HEK293T (cell line): ENCODE results near the gene AP2A2.

Experiments used
- CTCF ChIA-PET: fragments of 350-600 bp; formaldehyde crosslinking; extraction: SDS; loops from one replicate; lab custom pipeline; 2021; ENCODE audit warnings: antibody characterized with exemption, inconsistent platforms; lab: Yijun Ruan, JAX
- POLR2A ChIA-PET: fragments of 350-600 bp; formaldehyde crosslinking; extraction: SDS; loops from one replicate; lab custom pipeline; 2020; ENCODE audit warnings: antibody characterized with exemption, inconsistent platforms; lab: Yijun Ruan, JAX
- DNase-seq: peaks from one replicate; pipeline ENCODE4 v3.0.0; 2012; ENCODE audit warnings: mixed read lengths; ENCODE audit errors: extremely low spot score
- ARNT ChIP-seq: fragments of 450-650 bp; IDR thresholded peaks from 2 replicates; pipeline ENCODE4 v1.6.1; 2017; ENCODE audit warnings: mild to moderate bottlenecking
- BHLHE40 ChIP-seq: fragments of 450-650 bp; IDR thresholded peaks from 2 replicates; pipeline ENCODE4 v1.6.1; 2016; ENCODE audit warnings: mild to moderate bottlenecking, moderate library complexity, borderline replicate concordance
- CTBP1 ChIP-seq: fragments of 450-650 bp; IDR thresholded peaks from 2 replicates; pipeline ENCODE4 v1.6.1; 2016; ENCODE audit warnings: borderline replicate concordance
- ELF4 ChIP-seq: fragments of 450-650 bp; IDR thresholded peaks from 2 replicates; pipeline ENCODE4 v1.6.1; 2017; ENCODE audit warnings: antibody characterized with exemption
- FOXA1 ChIP-seq: fragments of 450-650 bp; IDR thresholded peaks from 2 replicates; pipeline ENCODE4 v1.6.1; 2016; ENCODE audit warnings: mild to moderate bottlenecking
- FOXK2 ChIP-seq: fragments of 450-650 bp; IDR thresholded peaks from 2 replicates; pipeline ENCODE4 v1.6.1; 2016; ENCODE audit warnings: mild to moderate bottlenecking
- FOXM1 ChIP-seq: fragments of 450-650 bp; IDR thresholded peaks from 2 replicates; pipeline ENCODE4 v1.6.1; 2017; ENCODE audit warnings: mild to moderate bottlenecking, borderline replicate concordance
- HDGF ChIP-seq: fragments of 450-650 bp; IDR thresholded peaks from 2 replicates; pipeline ENCODE4 v1.6.1; 2017; ENCODE audit warnings: antibody characterized with exemption, borderline replicate concordance
- L3MBTL2 ChIP-seq: fragments of 450-650 bp; conservative IDR thresholded peaks from 2 replicates; pipeline ENCODE4 v1.6.1; 2016; ENCODE audit warnings: mild to moderate bottlenecking
- LEF1 ChIP-seq: fragments of 450-650 bp; IDR thresholded peaks from 2 replicates; pipeline ENCODE4 v1.6.1; 2017; ENCODE audit warnings: mild to moderate bottlenecking, borderline replicate concordance
- NFRKB ChIP-seq: fragments of 450-650 bp; IDR thresholded peaks from 2 replicates; pipeline ENCODE4 v1.6.1; 2016; ENCODE audit warnings: mild to moderate bottlenecking, moderate library complexity
- SP1 ChIP-seq: fragments of 450-650 bp; IDR thresholded peaks from 2 replicates; pipeline ENCODE4 v1.6.1; 2017
- SUZ12 ChIP-seq: fragments of 450-650 bp; IDR thresholded peaks from 2 replicates; pipeline ENCODE4 v1.6.1; 2016; ENCODE audit warnings: mild to moderate bottlenecking
- TARDBP ChIP-seq: fragments of 450-650 bp; IDR thresholded peaks from 2 replicates; pipeline ENCODE4 v1.6.1; 2016
- ZNF384 ChIP-seq: fragments of 450-650 bp; IDR thresholded peaks from 2 replicates; pipeline ENCODE4 v1.6.1; 2016
- TF ChIP-seq, protein P1 (sequence below): fragments of 450-650 bp; IDR thresholded peaks from 2 replicates; pipeline ENCODE4 v1.6.1; 2016

AP2A2 gene

DNA sequence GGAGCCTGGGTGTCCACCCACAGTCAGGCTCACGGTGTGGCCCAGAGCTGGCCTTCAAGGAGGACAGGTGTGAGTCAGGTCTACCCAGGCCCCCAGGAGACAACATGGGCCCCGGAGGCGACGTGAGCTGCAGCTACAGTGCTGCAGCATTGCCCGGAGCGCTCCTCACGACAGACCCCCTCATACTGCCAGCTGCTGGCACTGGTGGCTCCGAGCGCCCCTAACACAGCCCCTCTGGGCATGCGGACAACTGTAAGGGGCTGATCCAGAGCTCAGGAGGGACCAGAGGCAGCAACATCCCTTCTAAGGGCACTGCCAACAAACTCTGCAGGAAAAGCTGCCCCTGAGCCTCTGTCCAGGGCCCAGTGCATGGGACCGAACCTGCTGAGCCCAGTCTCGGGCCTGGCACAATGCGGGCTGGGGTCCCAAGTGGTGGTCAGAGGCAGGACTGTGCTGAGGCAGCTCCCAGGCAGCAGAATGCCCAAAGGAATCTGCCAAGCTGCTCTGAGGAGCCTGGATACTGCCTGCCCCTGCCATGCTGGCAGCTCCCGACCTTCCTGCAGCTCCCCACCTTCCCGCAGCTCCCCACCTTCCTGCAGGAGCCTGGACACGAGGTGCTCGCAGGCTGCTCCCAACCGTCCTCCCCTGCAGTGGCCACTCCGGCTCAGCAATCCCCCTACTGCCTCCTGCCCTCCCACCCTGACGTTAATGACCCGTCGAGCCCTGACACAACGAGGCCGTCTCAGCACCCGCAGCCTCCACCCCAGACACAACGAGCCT is 30.1 kb upstream of the AP2A2 start:
- POLR2A ChIA-PET = interaction anchor here (0.8 kb wide), 1 partner anchor 76 kb away, joined by 3 read pairs; the partner anchor contains the start of gene PNPLA2
- no peak for DNase-seq
- CTCF ChIA-PET = no interaction called here
- TF ChIP-seq HDGF (no peak), LEF1 (no peak), CTBP1 (no peak), NFRKB (no peak), ELF4 (no peak), ARNT (no peak), SUZ12 (no peak), ZNF384 (no peak), SP1 (no peak), FOXA1 (no peak), FOXK2 (no peak), L3MBTL2 (no peak), BHLHE40 (no peak), TARDBP (no peak), FOXM1 (no peak)
- TF ChIP-seq, protein P1, sequence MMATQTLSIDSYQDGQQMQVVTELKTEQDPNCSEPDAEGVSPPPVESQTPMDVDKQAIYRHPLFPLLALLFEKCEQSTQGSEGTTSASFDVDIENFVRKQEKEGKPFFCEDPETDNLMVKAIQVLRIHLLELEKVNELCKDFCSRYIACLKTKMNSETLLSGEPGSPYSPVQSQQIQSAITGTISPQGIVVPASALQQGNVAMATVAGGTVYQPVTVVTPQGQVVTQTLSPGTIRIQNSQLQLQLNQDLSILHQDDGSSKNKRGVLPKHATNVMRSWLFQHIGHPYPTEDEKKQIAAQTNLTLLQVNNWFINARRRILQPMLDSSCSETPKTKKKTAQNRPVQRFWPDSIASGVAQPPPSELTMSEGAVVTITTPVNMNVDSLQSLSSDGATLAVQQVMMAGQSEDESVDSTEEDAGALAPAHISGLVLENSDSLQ = no peak

DNA sequence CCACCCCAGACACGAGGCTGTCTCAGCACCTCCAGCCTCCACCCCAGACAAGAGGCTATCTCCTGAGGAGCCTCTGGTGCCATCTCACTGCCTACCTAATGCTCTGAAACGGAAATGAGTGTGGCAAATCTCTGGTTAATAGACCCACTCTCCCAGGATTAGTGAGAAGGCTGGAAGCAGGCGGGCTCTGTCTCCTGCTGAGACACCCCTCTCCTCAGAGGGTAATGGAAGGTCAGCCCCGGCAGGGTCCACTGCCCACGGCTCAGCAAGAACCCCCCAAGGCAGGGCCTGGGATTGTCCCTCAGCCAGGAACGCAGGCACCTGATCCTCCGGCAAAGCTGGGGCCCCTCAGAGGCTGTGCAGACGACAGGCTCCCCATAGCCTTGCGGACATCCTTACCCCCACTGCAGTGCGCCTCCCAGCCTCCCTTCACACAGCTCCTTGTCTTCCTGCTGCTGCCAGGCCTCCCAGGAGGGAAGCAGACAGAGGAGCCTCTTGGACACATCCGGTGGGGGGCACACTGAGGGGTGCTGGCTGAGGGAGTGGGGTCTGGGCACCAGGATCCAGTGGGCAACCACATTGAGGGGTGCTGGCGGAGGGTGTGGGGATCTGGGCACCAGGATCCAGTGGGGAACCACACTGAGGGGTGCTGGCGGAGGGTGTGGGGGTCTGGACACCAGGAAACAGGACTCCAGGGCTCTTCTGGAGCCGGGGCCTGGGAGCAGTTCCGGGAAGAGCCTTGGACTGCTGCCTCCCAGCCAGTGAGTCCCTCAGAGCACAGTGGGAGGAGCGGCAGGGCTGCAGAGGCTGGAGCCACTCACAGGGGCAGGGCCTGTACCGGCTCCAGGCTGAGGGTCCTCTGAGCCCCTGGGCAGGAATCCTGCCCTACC is 28.2 kb upstream of the AP2A2 start:
- ChIA-PET POLR2A (interaction anchor here (0.7 to 1.4 kb wide), 2 partner anchors 13 to 88 kb away, joined by 3 to 7 read pairs; partner anchors contain the start of gene CHID1), CTCF (interaction anchor here (1.0 to 1.1 kb wide), 2 partner anchors 14 to 54 kb away, joined by 3 read pairs; no protein-coding TSS in a partner anchor)
- no peak for DNase-seq
- TF ChIP-seq L3MBTL2 = no peak
- no peak for TF ChIP-seq SUZ12
- no peak for TF ChIP-seq TARDBP
- TF ChIP-seq FOXK2 = no peak
- no peak for TF ChIP-seq SP1
- no peak for TF ChIP-seq FOXM1
- no peak for TF ChIP-seq BHLHE40
- no peak for TF ChIP-seq ZNF384
- no peak for TF ChIP-seq CTBP1
- no peak for TF ChIP-seq FOXA1
- TF ChIP-seq LEF1 = no peak
- TF ChIP-seq ELF4 = no peak
- no peak for TF ChIP-seq NFRKB
- no peak for TF ChIP-seq ARNT
- no peak for TF ChIP-seq HDGF
- TF ChIP-seq, protein P1 = no peak

DNA sequence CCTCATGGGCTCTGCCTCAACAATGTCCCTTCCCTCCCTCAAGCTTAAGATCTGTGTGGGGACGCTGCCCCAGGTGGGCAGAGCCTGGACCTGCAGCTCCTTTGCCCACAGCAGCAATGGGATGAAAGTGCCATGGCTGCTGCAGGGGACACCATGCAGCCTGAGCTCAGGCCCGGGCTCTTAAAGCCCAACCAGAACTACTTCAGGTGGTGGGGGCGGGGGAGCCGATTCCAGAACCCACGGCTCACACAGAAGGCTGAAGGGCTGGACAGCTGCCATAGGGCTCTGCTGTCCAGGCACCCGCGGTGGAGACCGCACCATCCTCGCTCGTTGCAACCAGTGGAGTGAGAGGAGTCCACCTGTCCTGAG is 27.5 kb upstream of the AP2A2 start:
- DNase-seq = peak; percentile 51
- ChIA-PET POLR2A (interaction anchor here (0.7 to 1.4 kb wide), 2 partner anchors 12 to 89 kb away, joined by 3 to 7 read pairs; partner anchors contain the start of gene CHID1), CTCF (interaction anchor here (1.0 to 1.1 kb wide), 2 partner anchors 14 to 55 kb away, joined by 3 read pairs; no protein-coding TSS in a partner anchor)
- TF ChIP-seq NFRKB = no peak
- TF ChIP-seq FOXK2 = no peak
- no peak for TF ChIP-seq TARDBP
- TF ChIP-seq LEF1 = no peak
- TF ChIP-seq, protein P1 = no peak
- no peak for TF ChIP-seq FOXA1
- TF ChIP-seq FOXM1 = no peak
- no peak for TF ChIP-seq SP1

DNA sequence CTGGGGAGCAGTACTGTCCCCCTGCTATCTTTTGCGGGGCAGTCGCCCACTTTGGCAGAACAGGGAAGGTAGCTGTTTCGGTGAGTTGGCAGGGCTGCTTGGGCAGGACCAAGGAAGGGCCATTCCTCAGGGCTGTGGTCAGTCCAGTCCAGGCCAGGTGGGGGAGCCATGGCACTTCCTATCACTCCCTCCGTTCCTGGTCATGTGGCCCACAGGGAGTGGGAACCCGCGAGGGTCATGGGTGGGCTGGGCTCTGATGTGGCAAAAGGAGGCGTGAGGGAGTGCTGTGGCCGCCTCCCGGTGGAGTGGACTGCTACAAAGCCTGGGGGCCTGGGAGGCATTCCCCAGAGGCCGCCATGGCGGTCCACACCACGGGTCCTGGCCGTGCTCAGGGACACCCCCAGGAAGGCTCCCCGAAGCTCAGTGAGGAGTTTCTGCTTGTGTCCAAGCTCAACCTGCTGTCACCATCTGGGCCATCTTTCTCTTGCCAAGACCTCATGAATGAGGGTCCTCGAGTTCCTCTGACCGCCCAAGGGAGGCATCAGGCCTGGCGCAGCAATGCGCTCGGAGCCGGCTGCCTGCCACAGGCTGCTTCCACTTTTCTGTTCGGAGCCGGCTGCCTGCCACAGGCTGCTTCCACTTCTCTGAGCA is 27.0 kb upstream of the AP2A2 start:
- ChIA-PET POLR2A (interaction anchor here (1.4 kb wide), 1 partner anchor 12 kb away, joined by 7 read pairs; the partner anchor contains the start of gene CHID1), CTCF (interaction anchor here (1.0 to 1.1 kb wide), 2 partner anchors 13 to 55 kb away, joined by 3 read pairs; no protein-coding TSS in a partner anchor)
- no peak for TF ChIP-seq FOXK2
- TF ChIP-seq FOXM1 = no peak
- TF ChIP-seq CTBP1 = no peak
- TF ChIP-seq BHLHE40 = no peak
- TF ChIP-seq NFRKB = no peak
- no peak for TF ChIP-seq SP1
- no peak for TF ChIP-seq LEF1
- no peak for TF ChIP-seq ZNF384
- TF ChIP-seq FOXA1 = no peak
- no peak for DNase-seq

DNA sequence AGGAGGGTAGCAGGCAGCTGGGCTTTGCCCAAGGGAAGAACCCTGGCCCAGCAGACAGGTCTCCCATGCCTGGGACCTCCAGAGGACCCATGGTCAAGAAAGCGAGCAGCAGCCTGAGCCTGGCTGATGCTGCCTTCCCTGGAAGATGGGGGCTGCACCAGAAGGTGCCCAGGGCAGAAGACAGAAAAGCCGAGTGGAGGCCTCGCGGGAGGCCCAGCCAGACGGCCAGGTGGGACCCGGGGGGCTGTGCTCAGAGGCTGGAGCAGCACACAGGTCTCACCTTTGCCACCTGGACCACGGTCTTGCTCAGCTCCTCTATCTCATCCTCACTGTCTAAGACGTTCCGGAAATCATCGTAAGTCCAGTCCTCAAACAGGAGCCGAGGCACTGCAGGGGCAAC is 25.9 kb upstream of the AP2A2 start:
- CTCF ChIA-PET = no interaction called here
- POLR2A ChIA-PET = no interaction called here
- no peak for DNase-seq
- no peak for TF ChIP-seq SUZ12
